Right forelimb (tissue), 1 donor: ENCODE measurements around the gene TP53BP1.

Experiments
- DNase-seq: peaks from one replicate; pipeline ENCODE4 v3.0.0-alpha.2; 2018

The TP53BP1 gene

DNA sequence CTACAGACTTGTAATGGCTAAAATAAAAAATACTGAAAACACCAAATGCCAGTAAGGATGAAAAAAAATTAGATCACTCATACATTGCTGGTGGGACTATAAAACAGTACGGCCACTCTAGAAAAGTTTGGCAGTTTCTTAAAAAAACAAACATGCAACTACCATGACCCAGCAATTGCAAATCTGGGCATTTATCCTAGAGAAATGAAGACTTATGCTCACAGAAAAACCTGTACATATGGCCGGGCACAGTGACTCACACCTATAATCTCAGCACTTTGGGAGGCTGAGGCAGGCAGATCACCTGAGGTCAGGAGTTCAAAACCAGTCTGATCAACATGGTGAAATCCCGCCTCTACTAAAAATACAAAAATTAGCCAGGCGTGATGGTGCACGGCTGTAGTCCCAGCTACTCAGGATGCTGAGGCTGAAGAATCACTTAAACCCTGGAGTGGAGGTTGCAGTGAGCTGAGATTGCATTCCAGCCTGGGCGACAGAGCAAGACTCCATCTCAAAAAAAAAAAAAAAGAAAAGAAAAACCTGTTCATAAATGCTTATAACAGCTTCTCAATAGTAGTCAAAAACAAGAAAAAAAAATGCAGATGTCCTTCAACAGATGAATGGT is 5.6 kb downstream of the TP53BP1 start:
- no peak for DNase-seq

DNA sequence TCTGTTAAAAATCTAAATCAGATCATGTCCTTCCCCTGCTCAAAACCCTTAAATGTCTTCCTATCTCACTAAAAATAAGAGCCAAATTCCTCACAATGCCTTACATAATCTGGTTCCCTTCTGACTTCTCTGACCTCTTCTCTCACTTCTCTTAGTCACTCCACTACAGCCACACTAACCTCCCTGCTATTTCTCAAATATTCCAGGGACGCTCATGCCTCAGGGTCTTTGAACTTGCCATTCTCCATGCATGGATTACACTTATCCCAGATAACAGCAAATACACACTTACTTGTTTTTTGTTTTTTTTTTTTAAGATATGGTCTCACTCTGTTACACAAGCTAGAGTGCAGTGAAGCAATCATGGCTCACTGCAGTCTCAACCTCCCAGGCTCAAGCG is 8.5 kb downstream of the TP53BP1 start:
- DNase-seq: no peak

DNA sequence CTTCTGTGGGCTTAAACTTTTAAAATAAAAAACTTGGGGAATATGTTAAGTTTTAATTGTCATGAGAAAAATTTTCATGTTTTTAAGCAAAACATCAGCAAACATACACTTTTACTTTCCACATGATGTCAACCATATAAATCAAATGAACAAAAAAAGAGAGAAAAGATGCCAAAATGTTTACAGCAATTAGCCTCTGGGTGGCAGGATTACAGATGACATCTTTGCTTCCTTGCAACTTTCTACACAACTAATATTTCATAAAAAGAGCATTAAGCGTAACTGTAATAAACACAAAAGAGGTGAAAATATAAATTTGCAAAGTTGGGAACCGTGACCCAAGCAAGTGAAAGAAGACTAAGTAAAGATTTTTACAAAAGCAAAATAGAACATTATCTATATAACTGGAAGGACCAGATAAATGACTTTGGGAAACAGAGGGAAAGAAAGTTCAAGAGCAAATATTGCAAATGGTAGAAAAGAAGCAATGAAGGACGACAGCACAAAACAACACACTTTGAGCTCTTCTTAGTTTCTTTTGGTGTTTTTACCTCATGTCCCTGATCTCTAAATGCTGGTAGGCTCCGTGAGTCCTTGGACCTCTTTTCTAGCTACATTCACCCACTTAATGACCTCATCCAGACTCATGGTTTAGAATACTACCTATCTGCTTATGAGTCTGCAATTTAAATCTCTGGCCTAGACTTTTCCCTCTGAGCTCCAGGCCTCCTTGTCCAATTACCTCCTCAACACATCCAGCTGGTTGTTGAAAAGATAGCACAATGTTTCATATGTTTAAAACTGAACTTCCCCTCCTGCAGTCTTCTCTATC is 9.4 kb downstream of the TP53BP1 start:
- DNase-seq: no peak

DNA sequence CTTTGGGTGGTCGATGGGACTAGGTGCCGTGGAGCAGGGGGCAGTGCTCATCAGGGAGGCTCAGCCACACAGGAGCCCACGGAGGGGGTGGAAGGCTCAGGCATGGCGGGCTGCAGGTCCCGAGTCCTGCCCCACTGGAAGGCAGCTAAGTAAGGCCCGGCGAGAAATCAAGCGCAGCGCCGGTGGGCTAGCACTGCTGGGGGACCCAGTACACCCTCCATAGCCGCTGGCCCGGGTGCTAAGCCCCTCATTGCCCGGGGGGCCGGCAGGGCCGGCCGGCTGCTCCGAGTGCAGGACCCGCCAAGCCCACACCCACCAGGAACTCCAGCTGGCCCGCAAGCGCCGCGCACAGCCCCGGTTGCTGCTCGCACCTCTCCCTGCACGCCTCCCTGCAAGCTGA is 19.1 kb downstream of the TP53BP1 start:
- no peak for DNase-seq

DNA sequence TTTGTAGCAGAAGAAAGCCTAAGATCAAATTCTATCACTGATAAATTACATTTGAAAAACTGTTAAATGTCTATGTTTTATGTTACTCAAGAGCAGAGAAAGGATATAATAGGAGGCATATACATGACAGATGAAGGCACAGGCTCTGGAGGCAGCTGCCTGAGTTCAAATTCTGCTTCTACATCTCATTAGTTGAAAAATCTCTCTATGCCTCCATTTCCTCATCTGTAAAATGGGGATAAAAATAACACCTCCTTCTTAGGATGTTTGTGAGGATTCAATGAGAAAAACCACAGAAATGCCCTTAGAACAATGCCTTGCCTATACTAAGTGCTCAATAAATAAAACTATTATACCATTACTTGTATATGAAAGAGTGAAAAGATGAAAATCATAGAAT is 21.0 kb downstream of the TP53BP1 start:
- DNase-seq: no peak

DNA sequence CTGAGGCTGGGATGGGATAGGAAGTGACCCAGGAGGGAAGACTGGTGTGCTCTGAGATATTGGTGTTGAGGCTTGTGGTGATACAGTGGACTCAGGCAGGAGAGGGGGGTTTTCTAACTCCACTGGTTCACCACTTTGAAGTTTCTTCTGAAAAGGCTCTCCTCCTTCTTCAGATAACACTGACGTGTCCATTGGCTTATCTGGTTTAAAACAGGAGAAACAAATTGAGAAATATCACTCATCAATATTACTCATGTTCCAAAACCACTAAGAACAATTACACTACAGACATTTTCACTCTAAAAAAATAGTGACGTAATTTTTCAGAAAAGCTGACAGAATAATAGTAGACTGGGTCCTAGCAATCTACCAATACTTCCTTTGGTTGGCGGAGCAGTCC is 23.1 kb downstream of the TP53BP1 start:
- no peak for DNase-seq

DNA sequence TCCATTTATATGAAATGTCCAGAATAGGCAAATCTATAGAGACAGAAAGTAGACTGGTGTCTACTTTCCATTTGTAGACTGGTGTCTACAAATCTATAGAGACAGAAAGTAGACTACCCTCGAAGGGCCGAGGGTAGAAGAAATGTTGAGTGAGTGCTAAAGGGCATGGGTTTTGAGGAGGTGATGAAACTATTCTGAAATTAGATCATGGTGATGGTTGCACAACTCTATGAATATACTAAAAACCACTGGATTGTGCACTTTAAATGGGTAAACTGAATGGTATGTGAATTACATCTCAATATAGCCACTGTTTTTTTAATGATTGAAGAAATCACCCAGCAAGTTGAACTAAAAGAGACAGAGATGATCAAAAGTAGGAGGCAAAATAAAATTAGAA is 27.9 kb downstream of the TP53BP1 start:
- DNase-seq: no peak

DNA sequence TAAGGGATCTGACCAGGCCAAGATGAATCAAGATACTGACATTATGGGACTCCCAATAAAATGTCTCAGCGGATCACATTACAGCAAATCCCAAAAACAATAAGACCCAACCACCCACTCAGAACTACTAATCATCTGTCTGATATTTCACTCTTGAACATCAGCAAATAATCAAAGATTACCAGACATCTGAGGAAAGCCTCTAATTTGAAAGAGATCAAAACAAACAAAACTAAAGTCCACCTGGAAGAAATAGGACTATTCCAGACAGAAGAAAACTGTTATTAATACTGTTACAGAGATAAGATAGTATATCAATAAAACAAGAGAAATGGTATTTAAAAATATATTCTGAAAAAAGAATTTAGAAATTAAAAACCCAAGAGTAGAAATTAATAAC is 29.0 kb downstream of the TP53BP1 start:
- DNase-seq: no peak

DNA sequence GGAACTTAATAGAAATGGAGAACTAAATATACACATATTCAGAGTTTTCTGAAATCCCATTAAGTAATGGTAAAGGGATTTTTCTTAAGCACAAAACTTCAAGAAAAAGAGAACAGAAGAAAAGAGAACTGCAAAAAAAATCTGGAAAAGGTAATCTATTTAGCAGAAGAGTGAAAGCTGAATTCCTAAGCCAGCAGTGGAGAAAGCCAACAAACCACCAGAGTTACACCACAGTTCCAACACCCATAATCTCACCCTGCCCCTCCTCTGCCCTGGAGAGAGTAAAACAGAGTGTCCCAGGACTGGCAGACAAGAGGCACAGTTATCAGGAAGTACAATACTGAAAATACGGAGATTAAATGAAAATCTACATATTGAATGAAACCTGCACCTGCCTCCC is 29.4 kb downstream of the TP53BP1 start:
- DNase-seq: no peak

DNA sequence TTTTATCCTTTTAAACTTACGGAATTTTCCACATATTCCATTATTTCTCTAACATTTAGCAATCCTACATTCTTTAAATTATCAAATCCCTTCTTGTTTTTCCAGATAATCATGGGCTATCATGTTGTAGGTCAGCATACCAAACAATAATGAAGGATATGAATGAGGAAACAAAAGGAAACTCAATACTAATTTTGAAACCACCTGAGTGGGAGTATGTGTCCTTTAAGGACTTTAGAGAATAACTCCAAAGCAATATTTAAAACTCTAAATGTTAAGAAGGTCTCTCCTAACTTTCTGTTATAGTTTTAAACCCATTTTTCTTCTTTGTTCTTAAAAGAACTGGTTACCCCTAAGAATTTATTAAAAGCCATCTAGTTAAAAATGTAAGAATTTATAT is 43.0 kb downstream of the TP53BP1 start:
- DNase-seq: no peak

DNA sequence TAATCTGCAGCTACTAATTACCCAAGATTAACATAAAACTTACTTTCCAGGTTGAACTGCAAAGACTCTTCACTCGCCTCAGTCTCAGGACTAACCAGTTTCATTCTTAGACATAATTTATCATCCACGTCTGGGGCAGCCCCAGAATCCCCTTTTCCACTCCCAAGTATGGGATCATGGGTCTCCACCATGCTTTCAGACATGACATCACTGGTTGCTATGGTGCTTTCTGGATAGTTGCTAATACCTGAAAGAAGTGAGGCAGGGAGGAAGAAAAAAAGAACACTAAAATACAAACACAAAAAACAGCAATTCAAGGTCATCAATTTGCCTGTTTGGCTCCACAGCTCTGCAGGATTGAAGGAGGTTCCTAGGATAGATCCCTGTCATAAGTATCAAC is 46.6 kb downstream of the TP53BP1 start:
- DNase-seq: no peak

DNA sequence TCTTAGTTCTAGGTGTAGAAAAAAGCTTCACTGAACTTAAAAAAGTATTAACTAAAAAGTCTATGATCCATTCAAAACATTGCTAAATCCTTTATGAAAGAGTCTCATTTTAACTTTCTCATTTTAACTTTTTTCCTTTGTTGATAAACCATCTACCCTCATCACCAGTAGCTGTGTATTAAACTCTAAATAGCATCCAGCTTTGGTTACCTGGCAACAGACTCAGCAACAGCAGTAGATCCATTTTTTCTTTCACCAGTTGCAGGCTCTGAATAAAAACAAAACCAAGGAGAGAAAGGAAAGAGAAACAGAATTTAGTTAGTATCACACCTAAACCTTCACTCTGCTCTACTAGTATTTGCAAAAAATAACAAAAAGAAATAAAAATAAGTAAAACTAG is 51.6 kb downstream of the TP53BP1 start:
- DNase-seq: no peak

DNA sequence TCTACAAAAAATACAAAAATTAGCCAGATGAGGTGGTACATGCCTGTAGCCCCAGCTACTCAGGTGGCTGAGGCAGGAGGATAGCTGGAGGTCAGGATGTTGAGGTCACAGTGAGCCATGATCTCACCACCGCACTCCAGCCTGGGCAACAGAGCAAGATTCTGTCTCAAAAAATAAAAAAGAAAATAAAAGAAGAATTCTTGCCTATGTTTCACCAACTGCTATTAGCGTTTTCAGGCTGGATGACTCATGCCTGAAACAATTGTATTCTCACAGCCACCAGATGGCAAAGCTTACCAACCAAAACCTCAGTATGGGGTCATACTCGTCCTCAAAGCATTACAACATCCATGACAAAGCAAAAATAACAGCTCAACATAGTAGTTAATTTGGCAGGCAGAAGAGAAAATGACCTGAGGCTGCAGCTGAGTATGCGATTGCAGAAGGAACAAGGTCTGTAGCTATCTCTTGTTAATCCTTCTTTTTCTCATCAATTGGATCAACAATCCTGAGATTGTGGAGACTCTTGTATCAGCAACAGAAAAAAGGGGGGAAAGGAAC is 52.2 kb downstream of the TP53BP1 start:
- no peak for DNase-seq

DNA sequence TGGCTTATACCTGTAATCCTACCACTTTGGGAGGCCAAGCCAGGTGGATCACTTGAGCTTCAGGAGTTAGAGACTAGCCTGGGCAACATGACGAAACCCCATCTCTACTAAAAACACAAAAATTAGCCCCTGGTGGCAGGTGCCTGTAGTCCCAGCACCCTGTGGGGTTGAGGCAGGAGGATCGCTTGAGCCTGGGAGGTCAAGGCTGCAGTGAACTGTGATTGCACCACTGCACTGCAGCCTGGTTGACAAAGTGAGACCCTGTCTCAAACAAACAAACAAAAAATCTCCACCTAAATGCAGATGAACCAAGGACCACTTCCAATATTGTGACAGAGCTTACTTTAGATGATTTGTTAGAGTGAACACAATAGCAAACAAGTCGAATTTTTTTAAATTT is 53.7 kb downstream of the TP53BP1 start:
- no peak for DNase-seq

DNA sequence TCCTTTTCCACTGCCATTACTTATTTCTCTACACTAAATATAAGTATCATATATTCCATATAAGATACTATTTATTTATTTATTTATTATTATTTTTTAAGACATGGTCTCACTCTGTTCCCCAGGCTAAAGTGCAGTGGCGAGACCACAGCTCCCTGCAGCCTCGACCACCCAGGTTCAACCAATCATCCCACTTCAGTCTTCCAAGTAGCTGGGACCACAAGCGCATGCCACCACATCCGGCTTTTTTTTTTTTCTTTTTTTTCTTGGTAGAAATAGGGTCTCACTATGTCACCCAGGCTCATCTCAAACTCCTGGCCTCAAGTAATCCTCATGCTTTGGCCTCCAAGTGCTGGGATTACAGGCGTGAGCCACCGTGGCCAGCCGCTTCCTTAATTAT is 56.6 kb downstream of the TP53BP1 start:
- no peak for DNase-seq

DNA sequence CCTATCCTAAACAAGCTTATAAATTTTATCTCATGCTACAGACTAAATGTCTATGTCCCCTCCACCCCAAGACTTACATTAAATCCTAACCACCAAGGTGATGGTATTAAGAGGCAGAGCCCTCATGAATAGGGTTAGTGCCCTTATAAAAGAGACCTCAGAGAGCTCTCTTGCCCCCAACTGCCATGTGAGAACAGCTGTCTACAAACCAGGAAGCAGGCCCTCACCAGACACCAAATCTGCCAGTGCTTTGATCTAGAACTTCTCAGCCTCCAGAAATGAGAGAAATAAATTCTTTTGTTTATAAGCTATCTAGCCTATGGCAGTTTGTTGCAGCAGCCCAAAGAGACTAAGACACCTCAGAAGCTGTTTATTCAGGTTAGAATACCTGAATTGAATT is 58.5 kb downstream of the TP53BP1 start:
- DNase-seq: no peak

DNA sequence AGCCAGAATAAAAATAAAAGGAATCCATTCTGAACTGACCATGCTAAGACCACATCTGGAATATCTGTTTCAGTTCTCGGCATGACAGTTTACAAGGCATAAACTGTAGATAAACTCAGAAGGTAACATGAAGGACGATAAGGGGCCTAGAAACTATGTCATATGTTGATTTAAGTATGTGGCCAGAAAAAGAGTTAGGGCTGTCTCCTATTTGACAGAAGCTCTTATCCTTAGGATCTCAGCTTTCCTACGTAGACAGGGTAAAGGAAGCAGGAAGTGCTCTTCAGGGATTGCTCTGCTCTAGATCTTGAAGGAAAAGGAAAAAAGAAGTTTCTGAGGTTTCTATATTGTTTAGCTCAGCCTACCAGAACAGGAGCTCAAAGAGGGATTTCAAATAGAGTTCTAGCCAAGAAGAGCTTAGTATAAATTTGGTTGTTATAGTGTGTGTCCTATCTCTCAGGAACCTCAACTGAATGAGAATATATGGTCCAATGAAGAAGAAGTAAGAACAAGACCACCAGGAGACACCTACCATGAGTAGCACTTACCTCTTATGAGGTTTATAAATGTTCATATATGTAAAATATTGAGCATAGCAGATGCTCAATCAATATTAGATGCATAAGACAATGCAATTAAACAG is 59.2 kb downstream of the TP53BP1 start:
- no peak for DNase-seq

DNA sequence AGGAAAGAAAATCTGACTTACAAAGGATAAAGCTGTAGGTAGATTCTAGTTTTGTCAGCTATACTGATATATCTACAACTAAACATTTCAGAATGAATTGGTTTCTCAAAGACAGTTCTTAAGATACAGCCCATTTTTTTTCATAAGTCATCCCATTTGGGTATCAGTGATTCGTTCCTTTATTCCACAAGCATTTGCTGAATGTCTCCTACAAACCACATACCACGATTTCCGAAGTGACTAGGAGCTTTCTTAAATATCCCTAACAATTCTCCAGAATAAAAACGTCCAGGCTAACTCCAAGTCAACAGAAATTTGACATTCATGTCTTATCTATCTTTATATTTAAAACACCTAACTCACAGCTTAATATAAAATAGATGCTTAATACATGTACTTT is 59.8 kb downstream of the TP53BP1 start:
- no peak for DNase-seq

DNA sequence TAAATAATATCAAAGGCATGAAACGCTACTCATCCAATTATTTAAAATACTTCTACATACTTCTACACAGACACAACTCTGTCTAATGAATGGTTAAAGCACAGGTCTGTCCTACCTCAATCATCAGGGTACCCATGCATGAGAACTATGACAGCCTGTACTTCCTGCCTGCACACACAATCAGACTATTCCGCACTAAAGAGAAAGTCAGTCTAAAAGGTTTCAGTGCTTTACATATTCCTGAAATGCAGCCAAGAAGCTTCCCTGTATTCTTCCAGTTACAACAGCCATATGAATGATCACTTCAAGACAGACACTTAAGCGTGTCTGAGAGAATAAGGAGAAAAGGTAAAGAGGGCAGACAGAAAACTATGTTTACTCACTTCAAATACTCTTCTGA is 63.3 kb downstream of the TP53BP1 start:
- no peak for DNase-seq

DNA sequence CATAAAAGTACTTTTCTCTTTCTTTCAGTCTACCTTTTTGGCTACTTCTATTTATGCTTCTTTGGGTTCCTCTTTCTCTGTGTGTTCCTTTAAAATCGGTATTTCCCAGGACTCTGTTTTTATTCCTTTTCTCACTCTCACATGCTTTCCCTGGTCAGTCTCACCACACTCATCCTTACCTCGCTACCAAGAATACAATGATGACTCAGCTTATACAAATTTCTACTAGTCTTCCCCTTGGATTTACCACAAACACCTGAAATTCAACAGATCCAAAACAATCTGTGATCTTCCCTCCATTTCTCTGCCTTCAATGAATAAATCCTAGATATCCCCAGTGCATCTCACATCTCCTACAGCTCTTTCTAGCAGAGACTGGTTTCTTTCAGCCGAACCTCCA is 69.2 kb downstream of the TP53BP1 start:
- no peak for DNase-seq

DNA sequence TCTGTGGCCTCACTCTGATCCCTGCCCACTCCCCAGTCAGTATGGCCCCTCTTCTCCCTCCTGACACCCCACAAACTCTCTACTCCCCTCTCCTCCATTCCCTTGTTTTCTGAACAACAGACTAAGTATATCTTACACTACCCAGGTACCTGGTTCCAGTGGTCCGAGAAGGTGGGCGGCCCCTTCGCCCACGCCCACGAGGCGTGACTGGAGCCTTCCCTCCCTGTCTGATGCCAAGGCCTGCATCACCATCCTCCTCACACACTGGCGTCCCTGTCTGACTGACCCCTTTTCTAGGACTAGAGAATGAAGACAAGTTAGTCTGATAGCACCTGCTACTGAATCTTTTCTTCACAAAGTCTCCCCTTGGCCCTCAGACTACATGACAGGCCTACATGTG is 72.1 kb downstream of the TP53BP1 start:
- no peak for DNase-seq

DNA sequence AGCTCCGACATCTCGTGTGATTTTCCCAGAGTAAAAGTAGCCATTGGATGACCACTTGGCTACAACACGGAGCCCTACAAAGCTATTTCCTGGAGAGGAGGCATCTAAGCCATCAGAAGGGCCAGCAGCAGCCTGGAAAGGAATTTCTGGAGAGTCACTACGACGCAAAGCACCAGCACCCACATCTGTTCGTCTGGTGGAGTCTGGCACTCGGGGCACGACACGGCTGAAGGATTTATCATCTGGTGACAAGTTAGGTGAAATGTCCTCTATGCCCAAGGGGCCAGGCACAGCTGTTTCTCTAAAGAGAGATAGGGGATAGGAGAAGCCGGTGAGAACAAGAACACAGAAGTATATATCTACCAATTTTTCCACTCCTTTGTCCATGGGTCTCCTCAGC is 72.5 kb downstream of the TP53BP1 start:
- DNase-seq: no peak

DNA sequence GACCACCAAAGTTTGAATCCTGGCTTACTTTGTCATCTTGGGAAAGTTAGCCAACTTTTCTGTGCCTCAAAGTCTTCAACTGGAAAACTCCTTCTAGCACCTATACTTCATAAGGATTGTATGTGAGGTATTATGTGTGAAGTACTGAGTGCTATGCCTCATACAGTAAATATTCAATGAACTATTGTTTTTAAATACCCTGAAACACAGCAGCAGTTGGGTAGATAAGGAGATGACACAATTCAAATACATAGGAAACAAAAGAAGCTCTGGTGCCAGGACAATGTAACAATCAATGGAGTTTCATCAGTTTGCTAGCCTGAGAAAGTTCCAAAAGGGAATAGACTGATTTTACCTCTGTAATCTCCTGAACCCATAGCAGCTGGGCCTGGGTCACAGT is 78.8 kb downstream of the TP53BP1 start:
- DNase-seq: no peak

DNA sequence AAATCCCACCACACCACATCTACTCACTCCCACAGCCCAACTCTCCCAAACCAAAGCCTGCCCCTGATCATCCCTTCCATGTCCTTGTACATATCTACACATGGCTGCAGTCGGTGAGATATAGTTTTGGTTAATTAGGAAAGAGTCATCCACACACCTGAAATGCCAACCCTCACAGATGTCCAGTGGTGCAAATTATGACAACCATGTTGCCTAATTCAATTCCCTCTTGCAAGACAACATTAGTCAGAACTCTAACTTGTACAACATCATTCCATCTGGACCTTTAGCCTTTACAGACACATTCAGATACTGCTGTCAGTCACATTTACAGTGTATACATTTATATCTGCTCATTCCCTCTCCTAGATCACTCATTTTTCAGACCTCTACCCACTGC is 80.9 kb downstream of the TP53BP1 start:
- DNase-seq: no peak
